B cell (primary cell): Measurements from ENCODE around the gene PSMA8. TPM values are rescaled to one million over a fixed set of nuclear protein-coding genes. Genes with fewer than 3 reads are reported as not detected.
"Not testable (repeated sequence)": the region's sequence is repeated elsewhere in the genome, so short reads cannot be mapped to it uniquely, and the experiment has no call there.

Source experiments
- ATAC-seq: fragments of 200-7000 bp; cut with Tn5 transposase; one replicate; pipeline ENCODE4 v1.10.0; 2021; ENCODE audit warnings: low read depth, mild to moderate bottlenecking, moderate number of reproducible peaks, moderate library complexity
- CTCF ChIA-PET: fragments of 350-600 bp; sonication (Branson Sonifier 250); formaldehyde crosslinking; loops from one replicate; lab custom pipeline; 2021; ENCODE audit warnings: antibody characterized with exemption, inconsistent platforms; lab: Charles Lee
- POLR2A ChIA-PET: fragments of 350-600 bp; sonication (Branson Sonifier 250); formaldehyde crosslinking; loops from one replicate; lab custom pipeline; 2021; ENCODE audit warnings: antibody characterized with exemption; lab: Charles Lee
- DNase-seq: peaks from one replicate; pipeline ENCODE4 v3.0.0; 2013
- H2AFZ ChIP-seq: 2 replicates; pipeline ENCODE4 v1.6.1; 2012; ENCODE audit warnings: mild to moderate bottlenecking, low read depth, low read length; ENCODE audit not compliant: insufficient read depth, poor library complexity, severe bottlenecking
- H3K27ac ChIP-seq, 2 donors: 1 replicate in 1 of 2; 2 replicates in 1 of 2; pipeline ENCODE4 v1.5.1; 2012 to 2013; ENCODE audit warnings: low read length in 2 of 2, mild to moderate bottlenecking in 2 of 2, moderate library complexity in 1 of 2
- H3K27me3 ChIP-seq, 4 experiments: fragments of 200-600 bp in 1 of 4; sonication (generic) in 1 of 4; replicated peaks in 1 of 4; 1 replicate in 2 of 4; 2 replicates in 2 of 4; pipeline versions ENCODE4 v1.6.1 to v1.7.0; 2013 to 2016; ENCODE audit warnings: low read length in 3 of 4, mild to moderate bottlenecking in 2 of 4, mixed read lengths in 1 of 4, moderate library complexity in 1 of 4; ENCODE audit not compliant: insufficient read depth in 4 of 4, control insufficient read depth in 3 of 4; ENCODE audit errors: control extremely low read depth in 1 of 4
- H3K36me3 ChIP-seq, 2 experiments: replicated peaks in 1 of 2; 1 replicate in 1 of 2; 2 replicates in 1 of 2; pipeline versions ENCODE4 v1.6.1 to v1.7.1; 2013; ENCODE audit warnings: low read length in 1 of 2; ENCODE audit not compliant: insufficient read depth in 2 of 2, control insufficient read depth in 1 of 2; ENCODE audit errors: control extremely low read depth in 1 of 2, extremely low read depth in 1 of 2
- H3K4me1 ChIP-seq, 2 donors: fragments of 200-600 bp in 1 of 2; sonication (generic) in 1 of 2; 1 replicate in 1 of 2; 2 replicates in 1 of 2; pipeline versions ENCODE4 v1.5.1 to v1.6.1; 2013 to 2017; ENCODE audit warnings: low read length in 2 of 2; ENCODE audit not compliant: control insufficient read depth in 2 of 2, insufficient read depth in 2 of 2
- H3K4me2 ChIP-seq: replicated peaks from 2 replicates; pipeline ENCODE3; 2012; ENCODE audit warnings: mild to moderate bottlenecking, low read depth, low read length; ENCODE audit not compliant: poor library complexity, severe bottlenecking
- H3K4me3 ChIP-seq, 5 experiments: fragments of 200-600 bp in 1 of 5; sonication (generic) in 1 of 5; 1 replicate in 3 of 5; 2 replicates in 2 of 5; pipeline versions ENCODE4 v1.5.1 to v1.7.0; 2011 to 2016; ENCODE audit warnings: low read length in 4 of 5, mild to moderate bottlenecking in 4 of 5, low read depth in 2 of 5, control low read depth in 1 of 5, moderate library complexity in 1 of 5; ENCODE audit not compliant: insufficient read depth in 1 of 5; ENCODE audit errors: control extremely low read depth in 1 of 5, extremely low read depth in 1 of 5
- H3K79me2 ChIP-seq: fragments of 200-600 bp; sonication (generic); one replicate; pipeline ENCODE4 v1.6.0; 2016; ENCODE audit warnings: low read length; ENCODE audit not compliant: control insufficient read depth, insufficient read depth
- H3K9ac ChIP-seq: fragments of 200-600 bp; sonication (generic); 2 replicates; pipeline ENCODE4 v1.6.1; 2017; ENCODE audit warnings: mild to moderate bottlenecking, low read length, moderate library complexity
- H3K9me3 ChIP-seq, 3 donors: one replicate each; pipeline versions ENCODE4 v1.6.1 to v1.7.1; 2013; ENCODE audit warnings: low read length in 2 of 3; ENCODE audit not compliant: control insufficient read depth in 2 of 3, insufficient read depth in 1 of 3; ENCODE audit errors: control extremely low read depth in 1 of 3
- H4K20me1 ChIP-seq: 2 replicates; pipeline ENCODE4 v1.6.0; 2012; ENCODE audit warnings: mild to moderate bottlenecking, low read length; ENCODE audit not compliant: insufficient read depth, control insufficient read depth, poor library complexity, severe bottlenecking
- H3K27ac Mint-ChIP-seq: one replicate; pipeline ENCODE4 v1.8.0; 2021; ENCODE audit warnings: mixed read lengths
- H3K27me3 Mint-ChIP-seq: one replicate; pipeline ENCODE4 v1.8.0; 2021; ENCODE audit warnings: mixed read lengths
- H3K4me1 Mint-ChIP-seq: one replicate; pipeline ENCODE4 v1.8.0; 2021; ENCODE audit warnings: mixed read lengths
- H3K4me3 Mint-ChIP-seq: one replicate; pipeline ENCODE4 v1.8.0; 2021; ENCODE audit warnings: mixed read lengths
- H3K9me3 Mint-ChIP-seq: one replicate; pipeline ENCODE4 v1.8.0; 2022; ENCODE audit warnings: mixed read lengths; ENCODE audit not compliant: insufficient read depth
- CTCF ChIP-seq: fragments of 200-600 bp; IDR thresholded peaks from one replicate; pipeline ENCODE4 v1.8.0; 2022; ENCODE audit warnings: antibody characterized with exemption, mild to moderate bottlenecking
- EZH2 ChIP-seq: IDR thresholded peaks from 2 replicates; pipeline ENCODE4 v1.6.1; 2012; ENCODE audit warnings: borderline replicate concordance, low read depth, mild to moderate bottlenecking, moderate library complexity, low read length; ENCODE audit not compliant: insufficient read depth, poor library complexity, severe bottlenecking
- WGBS: methylation state at CpG from one replicate; pipeline ENCODE4 v1.1.5; 2013; ENCODE audit warnings: missing lambda C conversion rate; ENCODE audit not compliant: insufficient coverage; 5-methylcytosine and 5-hydroxymethylcytosine counted together
- intact Hi-C: fragments of 100-400 bp; cut with micrococcal nuclease; formaldehyde crosslinking; loops from one replicate; pipeline ENCODE4 v1.10.0; 2022
- polyA plus RNA-seq: library from polyadenylated mRNA; depleted of rRNA; stranded (reverse); fragments of >200 nt; gene quantifications from 2 replicates; pipeline ENCODE4 v1.2.3, GENCODE V29; 2012
- total RNA-seq, 2 donors: library from RNA; stranded (reverse); fragments of 120-200 nt in 1 of 2; gene quantifications; 1 replicate in 1 of 2; 2 replicates in 1 of 2; pipeline versions ENCODE4 v1.2.3 to v1.2.4, GENCODE V29; 2013 to 2022

Gene PSMA8
- total and polyA plus RNA-seq, 2 donors (not counting 1 experiment from before 2014, with no cell fraction given): 0.33 to 0.91 TPM

GRCh38 chr18:26233208-26233607 lies 99.5 kb downstream of the PSMA8 start:
- Histone ChIP-seq H3K4me1 (peaks cover 9 to 10% of the 10 kb centered on the region in 2 donors), H3K9ac (no peak overlapping the region), H3K36me3 (no peaks in the 10 kb centered on the region), H4K20me1 (peaks cover 45% of the 10 kb centered on the region), H3K27ac (no peak overlapping the region), H3K4me2 (no peak overlapping the region), H2AFZ (no peak overlapping the region), H3K79me2 (peaks cover 94% of the 10 kb centered on the region), H3K9me3 (peaks cover 0 to 2% (median 0%) of the 10 kb centered on the region in 3 donors), H3K27me3 (no peaks in the 10 kb centered on the region), H3K4me3 (no peak overlapping the region)
- POLR2A ChIA-PET: no interaction called here
- DNase-seq (no peak), ATAC-seq (no peak)
- CTCF ChIA-PET: no interaction called here
- Mint-ChIP-seq H3K27ac (no peak overlapping the region), H3K9me3 (no peaks in the 10 kb centered on the region), H3K27me3 (no peaks in the 10 kb centered on the region), H3K4me3 (no peak overlapping the region), H3K4me1 (peaks cover 56% of the 10 kb centered on the region)
- intact Hi-C loops: no loop called here
- 98% methylated on average over 4 of the region's 5 CpGs for WGBS
- TF ChIP-seq EZH2: no peak
- no peak for TF ChIP-seq CTCF

- H3K27ac ChIP-seq: not testable (repeated sequence)
- H4K20me1 ChIP-seq: peaks cover 36% of the 10 kb centered on the region
Measured at GRCh38 chr18:26237363-26237762, 103.7 kb downstream of the PSMA8 start.

GRCh38 chr18:26238718-26239117 lies 105.0 kb downstream of the PSMA8 start:
- H3K27me3 ChIP-seq, H3K27me3 Mint-ChIP-seq, H3K36me3 ChIP-seq, H3K9me3 ChIP-seq, H3K27ac ChIP-seq, H3K27ac Mint-ChIP-seq, CTCF ChIA-PET, H3K4me3 Mint-ChIP-seq, intact Hi-C loops, H3K9me3 Mint-ChIP-seq, H2AFZ ChIP-seq, H3K4me1 ChIP-seq, ATAC-seq, H3K4me3 ChIP-seq, DNase-seq, H3K9ac ChIP-seq, H3K4me2 ChIP-seq, POLR2A ChIA-PET: not testable (repeated sequence)
- Histone ChIP-seq H3K79me2 (peaks cover 51% of the 10 kb centered on the region), H4K20me1 (peaks cover 28% of the 10 kb centered on the region)
- no CpG with 5 or more reads among the region's 4 CpGs for WGBS
- H3K4me1 Mint-ChIP-seq: peaks cover 35% of the 10 kb centered on the region

More at GRCh38 chr18:26237363-26237762, 103.7 kb downstream of the PSMA8 start:
- H3K4me2 ChIP-seq, H3K9me3 ChIP-seq, H3K36me3 ChIP-seq, H3K4me1 ChIP-seq, H3K9ac ChIP-seq, H3K4me3 ChIP-seq, H2AFZ ChIP-seq, DNase-seq, ATAC-seq, intact Hi-C loops, H3K27ac Mint-ChIP-seq, H3K4me3 Mint-ChIP-seq, H3K27me3 Mint-ChIP-seq, H3K27me3 ChIP-seq, H3K9me3 Mint-ChIP-seq: not testable (repeated sequence)
- H3K4me1 Mint-ChIP-seq: peaks cover 46% of the 10 kb centered on the region
- H3K79me2 ChIP-seq: peaks cover 57% of the 10 kb centered on the region
- ChIA-PET POLR2A (interaction anchor here (0.6 kb wide), 1 partner anchor 72 kb away, joined by 5 read pairs; no protein-coding TSS in a partner anchor), CTCF (interaction anchor here (0.7 kb wide), 1 partner anchor 13 kb away, joined by 3 read pairs; no protein-coding TSS in a partner anchor)
- no CpG with 5 or more reads among the region's 2 CpGs for WGBS
